Astrocyte (in vitro differentiated cells and primary cell): ENCODE data around the gene CXCL14.

Experiments
- CTCF ChIP-seq: IDR thresholded peaks from 2 replicates; pipeline ENCODE4 v1.5.1; 2011; ENCODE audit warnings: low read depth, mild to moderate bottlenecking, inconsistent platforms, low read length, moderate library complexity; ENCODE audit not compliant: insufficient read depth
- EZH2 ChIP-seq: IDR thresholded peaks from 2 replicates; pipeline ENCODE4 v1.6.1; 2012; ENCODE audit warnings: mild to moderate bottlenecking, low read length, inconsistent platforms; ENCODE audit not compliant: insufficient read depth

- TF ChIP-seq CTCF (no peak), EZH2 (no peak)
These were observed 7.7 kb downstream of the CXCL14 start for GRCh38 chr5:135571066-135571609.
